Activated T-helper 1 cell treated with anti-CD3 and anti-CD28 coated beads, Interleukin-12 subunit alpha, Interleukin-12 subunit beta, Interleukin-2, Interleukin-4 antibody, amounts not matched to agents 30 ng/mL and 10 ng/mL and 1 ng/mL, durations not matched to agents 14 hours and 24 hours and 36 hours (primary cell): ENCODE results near the gene TRMT2B. TPM values are rescaled to one million over a fixed set of nuclear protein-coding genes. Genes with fewer than 3 reads are reported as not detected.

Source experiments
- DNase-seq: peaks from one replicate; pipeline ENCODE4 v3.0.0; 2021; ENCODE audit warnings: low spot score
- H3K27ac Mint-ChIP-seq: one replicate; pipeline ENCODE4 v1.8.0; 2021; ENCODE audit warnings: mild to moderate bottlenecking, mixed read lengths
- H3K27me3 Mint-ChIP-seq: one replicate; pipeline ENCODE4 v1.8.0; 2022; ENCODE audit warnings: mild to moderate bottlenecking, moderate library complexity, mixed read lengths; ENCODE audit not compliant: insufficient read depth
- H3K36me3 Mint-ChIP-seq: one replicate; pipeline ENCODE4 v1.8.0; 2021; ENCODE audit warnings: low read depth, mixed read lengths
- H3K4me1 Mint-ChIP-seq: one replicate; pipeline ENCODE4 v1.8.0; 2021; ENCODE audit warnings: low read depth, mixed read lengths
- H3K4me3 Mint-ChIP-seq: one replicate; pipeline ENCODE4 v1.8.0; 2021; ENCODE audit warnings: mild to moderate bottlenecking, moderate library complexity, mixed read lengths
- H3K9me3 Mint-ChIP-seq: one replicate; pipeline ENCODE4 v1.8.0; 2021; ENCODE audit warnings: mixed read lengths
- intact Hi-C: fragments of 100-400 bp; cut with micrococcal nuclease; formaldehyde crosslinking; loops from one replicate; pipeline ENCODE4 v1.15.1; 2024
- total RNA-seq: library from RNA; stranded (reverse); gene quantifications from 2 replicates; pipeline ENCODE4 v1.2.3, GENCODE V29; 2022

TRMT2B gene, protein sequence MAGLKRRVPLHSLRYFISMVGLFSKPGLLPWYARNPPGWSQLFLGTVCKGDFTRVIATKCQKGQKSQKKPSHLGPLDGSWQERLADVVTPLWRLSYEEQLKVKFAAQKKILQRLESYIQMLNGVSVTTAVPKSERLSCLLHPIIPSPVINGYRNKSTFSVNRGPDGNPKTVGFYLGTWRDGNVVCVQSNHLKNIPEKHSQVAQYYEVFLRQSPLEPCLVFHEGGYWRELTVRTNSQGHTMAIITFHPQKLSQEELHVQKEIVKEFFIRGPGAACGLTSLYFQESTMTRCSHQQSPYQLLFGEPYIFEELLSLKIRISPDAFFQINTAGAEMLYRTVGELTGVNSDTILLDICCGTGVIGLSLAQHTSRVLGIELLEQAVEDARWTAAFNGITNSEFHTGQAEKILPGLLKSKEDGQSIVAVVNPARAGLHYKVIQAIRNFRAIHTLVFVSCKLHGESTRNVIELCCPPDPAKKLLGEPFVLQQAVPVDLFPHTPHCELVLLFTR
- total RNA-seq = 17.2 and 19.3 TPM in 2 replicates

DNA sequence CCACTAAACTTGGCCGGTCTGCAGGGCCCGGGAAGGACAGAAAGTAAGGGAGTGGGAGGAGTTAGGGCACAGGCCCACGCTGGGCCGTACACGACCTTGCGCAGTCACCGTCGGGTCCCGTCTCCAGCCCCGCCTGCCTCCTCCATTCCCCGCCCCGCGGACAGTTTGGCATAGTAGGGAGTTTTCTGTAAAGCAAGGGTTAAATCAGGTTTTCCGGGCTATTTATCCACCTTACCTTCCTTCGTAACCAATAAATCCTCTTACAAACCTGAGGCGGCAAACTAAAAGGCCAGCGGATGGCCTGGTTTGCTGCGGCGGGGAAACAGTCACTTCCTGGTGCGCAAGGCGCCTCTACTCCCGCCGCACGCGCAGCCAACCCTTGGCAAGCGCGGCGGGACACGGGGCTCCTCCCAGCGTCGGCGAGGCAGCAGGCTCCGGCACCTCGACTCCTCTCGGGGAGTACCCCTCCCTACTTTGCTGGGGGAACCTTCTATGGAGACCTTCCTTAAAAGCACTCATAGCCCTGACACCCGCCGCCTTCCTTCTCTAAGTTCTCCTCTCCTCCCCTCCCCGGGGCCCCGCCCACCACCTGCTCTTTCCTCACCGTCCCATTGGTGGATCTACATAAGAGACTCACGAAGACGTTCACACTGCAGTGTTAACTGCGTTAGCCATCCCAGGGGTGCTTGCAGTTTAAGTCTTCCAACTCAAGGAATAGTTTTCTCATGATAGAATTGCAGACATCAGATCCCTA, at the start of gene TRMT2B:
TRMT2B (minus strand) TSS at position 563 of the 754 bp plus-strand sequence. CDS start 9,822 bp downstream, outside the sequence.
- peak; percentile 72 for DNase-seq
- H3K9me3 Mint-ChIP-seq = no peaks in the 10 kb centered on the region
- H3K4me1 Mint-ChIP-seq = peaks cover 17% of the 10 kb centered on the region
- peaks cover 9% of the 10 kb centered on the region for H3K36me3 Mint-ChIP-seq
- intact Hi-C loops = loop anchor here (1.0 to 5.0 kb wide), 7 partner anchors 46 to 356 kb away; partner anchors contain the start of genes CSTF2, GLA, HNRNPH2 and RPL36A
- H3K27ac Mint-ChIP-seq = peak within 1 kb of the TSS; percentile 93
- no peaks in the 10 kb centered on the region for H3K27me3 Mint-ChIP-seq
- H3K4me3 Mint-ChIP-seq = peak within 1 kb of the TSS; percentile 88

DNA sequence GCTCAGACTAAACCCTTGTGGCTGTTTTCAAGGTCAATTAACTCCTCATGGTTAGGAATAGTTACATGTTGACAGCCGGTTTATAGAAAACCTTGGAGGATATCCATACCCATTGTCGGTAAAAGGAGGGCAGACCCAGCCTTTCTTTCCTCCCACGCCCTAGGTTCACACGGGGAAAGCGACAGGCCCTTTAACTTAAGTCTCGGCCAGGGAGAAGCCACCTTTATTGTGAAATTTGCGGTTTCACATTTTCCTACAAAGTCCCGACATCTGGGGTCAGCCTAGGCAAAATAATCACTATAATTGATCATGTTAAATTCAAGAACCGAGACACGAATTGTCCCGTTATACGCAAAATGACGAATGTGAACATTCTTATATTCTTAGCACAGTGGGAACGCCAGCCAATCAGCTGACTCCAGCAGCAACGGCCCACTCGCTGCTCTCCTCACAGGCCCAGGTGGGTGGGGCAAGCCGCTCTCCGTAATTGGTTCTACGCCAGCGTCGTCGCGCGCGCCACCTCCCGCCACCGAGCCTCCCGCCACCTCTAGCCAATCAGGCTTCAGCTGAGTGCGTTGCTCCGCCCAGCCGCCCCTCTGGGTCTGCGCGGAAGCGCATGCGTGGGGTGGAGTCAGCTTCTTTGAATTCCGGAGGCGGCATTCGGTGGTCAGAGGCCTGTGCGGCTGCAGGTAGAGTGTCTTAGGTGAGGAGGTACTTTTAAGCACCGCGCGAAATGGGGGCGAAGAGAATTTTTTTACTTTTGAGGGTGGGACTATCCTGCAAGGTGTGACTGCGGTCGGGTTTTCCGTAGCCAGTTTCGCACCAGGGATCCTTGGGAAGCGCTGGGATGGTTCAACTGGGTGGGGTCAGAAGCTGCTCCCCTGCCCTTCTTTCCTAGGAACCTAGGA, 45.9 kb upstream of the TRMT2B start, which contains the start of gene CENPI:
CENPI (plus strand) TSS at position 659 of the 908 bp plus-strand sequence. CDS start 2,867 bp downstream, outside the sequence.
- Mint-ChIP-seq H3K4me1 (peaks cover 38% of the 10 kb centered on the region), H3K27me3 (no peaks in the 10 kb centered on the region), H3K36me3 (peaks cover 14% of the 10 kb centered on the region), H3K27ac (peak within 1 kb of the TSS; percentile 87), H3K4me3 (peak within 1 kb of the TSS; percentile 94), H3K9me3 (no peaks in the 10 kb centered on the region)
- intact Hi-C loops = loop anchor here (1.0 to 10.0 kb wide), 7 partner anchors 45 to 310 kb away; partner anchors contain the start of genes CSTF2, GLA, HNRNPH2 and RPL36A
- peak; percentile 91 for DNase-seq

DNA sequence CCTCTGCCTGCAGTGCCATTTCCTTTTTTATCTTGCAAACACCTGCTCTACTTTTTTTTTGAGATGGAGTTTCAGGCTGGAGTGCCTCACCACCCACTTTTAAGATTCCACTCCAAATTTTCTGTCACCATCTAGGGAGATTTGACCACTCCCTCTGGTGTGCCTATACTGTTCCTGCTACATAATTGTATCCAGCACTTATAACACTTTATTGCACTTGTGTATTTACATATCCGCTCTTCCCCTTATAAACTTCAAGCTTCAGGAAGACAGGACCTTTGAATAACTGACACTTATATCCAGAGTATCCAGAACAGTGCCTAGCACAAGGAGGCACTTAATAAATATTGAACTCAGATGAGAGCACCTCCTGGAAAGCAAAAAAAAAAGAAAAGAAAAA, 39.9 kb upstream of the TRMT2B start:
- DNase-seq = no peak
- Mint-ChIP-seq H3K4me3 (no peak overlapping the region), H3K27me3 (no peaks in the 10 kb centered on the region), H3K27ac (no peak overlapping the region), H3K9me3 (no peaks in the 10 kb centered on the region), H3K4me1 (no peaks in the 10 kb centered on the region), H3K36me3 (no peaks in the 10 kb centered on the region)
- intact Hi-C loops = loop anchor here (10.0 kb wide), 1 partner anchor 197 kb away; no protein-coding TSS in a partner anchor

DNA sequence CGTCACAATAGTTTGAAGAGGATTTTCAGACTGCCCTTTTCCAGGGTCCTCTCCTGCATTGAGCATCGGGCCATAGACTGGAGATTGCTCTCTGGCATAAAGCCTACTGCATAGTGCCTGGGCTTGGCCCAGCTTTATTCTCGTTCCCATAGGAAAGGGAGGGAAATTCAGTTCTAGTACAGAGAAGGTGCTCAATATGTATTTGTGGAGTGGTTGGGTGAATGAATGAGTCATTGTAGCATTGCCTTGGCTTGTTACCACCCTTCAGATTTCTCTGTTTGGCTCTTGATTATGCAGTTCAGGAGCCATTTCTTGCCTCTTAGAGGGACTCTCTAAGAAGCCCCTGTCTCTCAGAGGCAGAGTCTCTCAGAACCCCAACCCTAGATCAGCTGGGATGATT, 29.3 kb upstream of the TRMT2B start:
- Mint-ChIP-seq H3K27me3 (peaks cover 15% of the 10 kb centered on the region), H3K36me3 (no peaks in the 10 kb centered on the region), H3K9me3 (no peaks in the 10 kb centered on the region), H3K4me3 (no peak overlapping the region), H3K27ac (no peak overlapping the region), H3K4me1 (no peaks in the 10 kb centered on the region)
- no peak for DNase-seq
- intact Hi-C loops = no loop called here

DNA sequence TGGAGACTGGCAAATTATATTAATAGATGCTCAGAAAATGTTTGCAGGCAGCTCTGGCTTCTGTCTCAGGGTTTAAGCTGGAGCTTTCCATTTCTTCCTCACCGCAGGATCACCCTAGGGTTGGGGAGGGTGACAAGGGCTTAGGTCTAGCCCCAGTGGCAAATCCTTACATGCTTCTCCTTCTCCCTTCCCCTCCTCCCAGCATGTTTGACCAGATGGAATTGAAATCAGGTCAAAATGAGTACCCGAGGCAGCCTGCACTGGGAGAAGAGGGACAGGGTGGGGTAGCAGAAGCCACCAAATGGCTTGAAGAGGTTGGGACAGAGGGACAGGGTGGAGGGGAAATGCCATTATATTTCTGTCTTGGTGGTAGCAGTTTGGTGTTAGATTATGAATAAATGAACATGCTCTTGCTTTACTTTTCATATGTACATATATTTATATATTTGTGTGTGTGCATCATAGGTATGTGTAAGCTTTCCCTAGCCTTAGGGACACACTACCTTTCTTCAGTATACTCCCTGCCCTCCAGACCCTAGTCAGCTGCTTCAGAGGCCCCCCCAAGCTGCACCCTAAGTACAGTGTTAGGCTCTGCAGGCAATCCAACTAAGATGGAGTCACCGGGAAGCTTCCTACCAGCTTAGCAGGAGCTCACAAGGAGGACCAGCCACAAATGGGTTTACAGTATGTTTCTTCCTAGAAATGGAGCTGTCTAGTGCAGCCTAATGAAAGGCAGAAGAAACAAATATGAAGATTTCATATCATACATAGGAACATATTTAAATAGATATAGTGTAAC, 28.6 kb upstream of the TRMT2B start:
- no peak overlapping the region for H3K27ac Mint-ChIP-seq
- H3K27me3 Mint-ChIP-seq = peaks cover 15% of the 10 kb centered on the region
- no peaks in the 10 kb centered on the region for H3K36me3 Mint-ChIP-seq
- H3K4me1 Mint-ChIP-seq = no peaks in the 10 kb centered on the region
- DNase-seq = no peak
- H3K9me3 Mint-ChIP-seq = no peaks in the 10 kb centered on the region
- intact Hi-C loops = no loop called here
- H3K4me3 Mint-ChIP-seq = no peak overlapping the region

DNA sequence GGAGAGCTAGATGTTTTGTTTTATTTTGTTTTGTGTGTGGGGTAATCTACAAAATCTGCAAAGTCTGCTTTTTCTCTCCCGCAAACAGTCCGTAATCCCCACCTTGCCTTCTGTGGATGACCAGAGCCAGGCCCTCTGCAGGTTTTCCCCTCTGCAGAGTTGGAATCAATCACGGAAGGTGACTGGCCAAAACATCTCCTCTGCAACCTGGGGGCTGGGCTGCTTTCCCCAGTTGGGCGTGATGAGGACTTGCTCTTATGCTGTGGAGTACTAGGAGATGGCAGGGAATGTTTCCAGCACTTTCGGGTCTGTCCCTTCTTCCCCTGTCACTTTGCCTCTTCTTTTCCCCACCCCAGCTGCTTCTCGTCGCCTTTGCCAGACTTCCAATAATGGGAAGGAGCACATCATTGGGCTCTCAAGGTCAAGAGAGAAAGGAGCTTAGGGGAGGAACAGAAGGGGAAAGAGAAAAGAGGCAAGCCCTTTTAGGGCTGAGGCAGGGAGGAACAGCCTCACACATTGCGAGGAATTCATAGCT, 27.9 kb upstream of the TRMT2B start:
- Mint-ChIP-seq H3K9me3 (no peaks in the 10 kb centered on the region), H3K27ac (no peak overlapping the region), H3K4me3 (no peak overlapping the region), H3K27me3 (peaks cover 15% of the 10 kb centered on the region), H3K4me1 (no peaks in the 10 kb centered on the region), H3K36me3 (no peaks in the 10 kb centered on the region)
- DNase-seq = no peak
- intact Hi-C loops = no loop called here

DNA sequence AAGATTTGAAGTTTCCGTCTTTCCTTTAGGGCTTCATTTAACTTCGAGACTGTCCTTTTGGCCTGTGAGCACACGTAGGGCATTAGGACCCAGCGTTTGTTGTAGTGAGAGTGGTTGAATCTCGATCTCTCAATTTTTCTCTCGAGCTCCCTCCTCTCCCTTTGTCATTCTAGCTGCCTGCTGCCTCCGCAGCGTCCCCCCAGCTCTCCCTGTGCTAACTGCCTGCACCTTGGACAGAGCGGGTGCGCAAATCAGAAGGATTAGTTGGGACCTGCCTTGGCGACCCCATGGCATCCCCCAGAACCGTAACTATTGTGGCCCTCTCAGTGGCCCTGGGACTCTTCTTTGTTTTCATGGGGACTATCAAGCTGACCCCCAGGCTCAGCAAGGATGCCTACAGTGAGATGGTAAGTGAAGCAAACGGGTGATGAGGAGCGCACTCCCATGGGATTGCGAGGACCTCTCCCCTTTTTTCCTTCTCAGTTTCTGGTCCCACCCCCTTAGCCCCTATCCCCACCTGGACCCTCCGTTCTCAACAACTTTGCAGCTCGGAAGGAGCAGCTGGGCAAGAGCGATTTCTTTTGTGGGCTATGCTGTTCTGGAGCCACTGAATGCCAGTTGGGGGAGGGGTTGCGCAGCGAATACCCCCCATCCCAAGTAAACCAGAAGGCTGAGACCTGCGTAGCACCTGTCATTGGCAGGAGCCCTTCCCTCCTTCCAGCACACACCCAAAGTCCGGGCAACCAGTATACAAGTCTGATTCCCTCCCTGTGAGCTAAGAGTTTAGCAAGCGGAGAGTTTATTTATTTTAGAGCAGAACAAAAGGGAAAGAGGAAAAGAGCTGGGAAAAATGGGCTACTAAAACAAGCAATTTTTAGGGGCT, 27.0 kb upstream of the TRMT2B start, which contains the start of gene TMEM35A:
TMEM35A (plus strand) TSS at position 164 of the 883 bp plus-strand sequence; CDS start at position 288, 124 bp downstream.
- intact Hi-C loops = no loop called here
- Mint-ChIP-seq H3K36me3 (no peaks in the 10 kb centered on the region), H3K4me1 (no peaks in the 10 kb centered on the region), H3K4me3 (no peak within 1 kb of the TSS), H3K27ac (no peak within 1 kb of the TSS), H3K9me3 (no peaks in the 10 kb centered on the region), H3K27me3 (peaks cover 15% of the 10 kb centered on the region)
- no peak for DNase-seq

DNA sequence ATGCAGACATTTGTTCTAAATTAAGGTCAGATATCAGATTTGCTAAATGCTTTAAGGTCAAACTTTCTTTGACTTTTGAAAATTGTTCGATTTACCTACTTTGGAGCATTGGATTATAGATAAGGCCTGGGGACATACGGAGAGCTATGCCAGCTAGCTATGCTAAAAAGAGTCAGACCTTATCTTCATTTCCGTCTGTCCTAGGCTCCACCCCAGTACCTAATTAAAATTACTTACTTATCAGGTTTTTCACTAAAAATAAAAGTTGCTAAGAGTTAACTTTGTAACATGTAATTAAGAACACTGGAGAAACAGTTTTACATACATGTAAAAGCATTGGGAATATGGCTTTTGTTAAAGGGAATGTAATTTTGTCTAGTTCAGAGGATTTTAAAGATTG, 19.7 kb upstream of the TRMT2B start:
- H3K4me3 Mint-ChIP-seq = no peak overlapping the region
- no peaks in the 10 kb centered on the region for H3K9me3 Mint-ChIP-seq
- DNase-seq = no peak
- no peaks in the 10 kb centered on the region for H3K4me1 Mint-ChIP-seq
- intact Hi-C loops = no loop called here
- H3K27me3 Mint-ChIP-seq = no peaks in the 10 kb centered on the region
- no peak overlapping the region for H3K27ac Mint-ChIP-seq
- H3K36me3 Mint-ChIP-seq = no peaks in the 10 kb centered on the region

DNA sequence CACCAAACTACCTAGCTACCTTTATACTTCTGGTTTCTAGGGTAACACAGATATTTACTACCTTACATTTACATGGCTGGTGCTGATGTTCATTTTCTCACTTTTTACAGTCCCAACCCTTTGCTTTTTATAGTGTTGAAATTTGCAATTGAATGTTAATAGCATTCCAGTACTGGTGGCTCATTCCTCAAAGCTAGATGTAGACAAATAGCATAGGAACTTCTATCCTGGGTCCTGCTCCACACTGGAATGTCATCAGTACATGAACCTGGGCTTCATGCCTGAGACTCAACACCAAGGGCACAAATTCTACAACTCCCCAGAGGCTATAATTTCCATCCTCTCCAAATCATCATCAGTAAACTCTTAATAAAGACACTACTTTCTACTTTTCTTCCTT, 10.3 kb upstream of the TRMT2B start:
- intact Hi-C loops = no loop called here
- Mint-ChIP-seq H3K4me3 (no peak overlapping the region), H3K27me3 (peaks cover 2% of the 10 kb centered on the region), H3K4me1 (peaks cover 2% of the 10 kb centered on the region), H3K9me3 (peaks cover under 1% of the 10 kb centered on the region), H3K27ac (no peak overlapping the region), H3K36me3 (no peaks in the 10 kb centered on the region)
- DNase-seq = no peak

DNA sequence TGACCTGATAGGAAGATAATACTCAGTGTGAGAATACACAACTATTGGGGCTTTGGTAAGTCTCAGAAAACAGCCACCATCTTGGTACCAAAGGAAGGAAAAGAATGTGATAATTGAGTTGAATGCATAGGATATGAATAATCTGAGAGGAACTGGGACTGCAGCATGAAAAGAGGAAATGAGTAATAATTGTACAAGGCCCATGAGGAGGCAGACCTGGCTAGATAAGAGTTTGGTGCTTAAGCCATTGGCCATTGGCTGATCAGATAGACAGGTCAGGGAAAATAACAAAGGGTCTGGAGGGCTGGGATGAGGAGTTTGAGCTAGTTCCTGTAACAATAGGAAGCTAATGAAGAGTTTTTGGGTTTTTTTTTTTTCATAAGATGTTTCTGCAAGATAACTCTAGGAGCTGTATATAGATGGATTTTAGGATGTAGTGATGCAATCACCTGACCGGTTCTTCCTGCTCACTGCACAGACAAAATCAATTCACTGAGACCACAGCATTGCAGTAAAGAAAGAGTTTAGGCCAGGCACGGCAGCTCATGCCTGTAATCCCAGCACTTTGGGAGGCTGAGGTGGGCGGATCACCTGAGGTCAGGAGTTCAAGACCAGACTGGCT, 5.3 kb upstream of the TRMT2B start:
- peaks cover 5% of the 10 kb centered on the region for H3K9me3 Mint-ChIP-seq
- intact Hi-C loops = no loop called here
- no peak overlapping the region for H3K27ac Mint-ChIP-seq
- no peak for DNase-seq
- no peak overlapping the region for H3K4me3 Mint-ChIP-seq
- peaks cover 9% of the 10 kb centered on the region for H3K4me1 Mint-ChIP-seq
- no peaks in the 10 kb centered on the region for H3K27me3 Mint-ChIP-seq
- H3K36me3 Mint-ChIP-seq = no peaks in the 10 kb centered on the region
